Measurements from ENCODE around the gene CUX1.
A peak's percentile ranks its signal among the peaks of the same experiment; 100 is the strongest.
"Not testable (repeated sequence)": the region's sequence is repeated elsewhere in the genome, so short reads cannot be mapped to it uniquely, and the experiment has no call there.

Gene CUX1

DNA sequence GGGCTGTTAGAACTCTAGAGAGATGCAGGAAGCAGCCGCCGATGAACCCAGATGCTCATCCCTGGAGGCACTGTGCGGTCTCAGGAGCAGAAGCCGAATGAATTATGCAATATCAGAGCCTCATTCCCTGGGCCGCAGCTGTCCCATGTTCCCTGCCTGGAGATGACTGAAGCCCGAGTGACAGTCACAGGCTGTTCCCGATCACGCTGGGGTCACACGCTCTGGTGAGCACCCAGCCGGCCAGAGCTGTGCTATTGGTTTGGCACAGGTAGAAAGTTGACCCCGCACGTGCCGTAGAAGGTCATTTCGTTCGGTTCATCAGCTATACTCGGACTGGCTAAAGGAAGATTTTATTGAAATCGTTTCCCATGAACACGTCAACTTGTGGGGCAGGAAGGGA, 328.7 kb downstream of the CUX1 start:
- no peak for DNase-seq (ENCODE audit: low spot score)

DNA sequence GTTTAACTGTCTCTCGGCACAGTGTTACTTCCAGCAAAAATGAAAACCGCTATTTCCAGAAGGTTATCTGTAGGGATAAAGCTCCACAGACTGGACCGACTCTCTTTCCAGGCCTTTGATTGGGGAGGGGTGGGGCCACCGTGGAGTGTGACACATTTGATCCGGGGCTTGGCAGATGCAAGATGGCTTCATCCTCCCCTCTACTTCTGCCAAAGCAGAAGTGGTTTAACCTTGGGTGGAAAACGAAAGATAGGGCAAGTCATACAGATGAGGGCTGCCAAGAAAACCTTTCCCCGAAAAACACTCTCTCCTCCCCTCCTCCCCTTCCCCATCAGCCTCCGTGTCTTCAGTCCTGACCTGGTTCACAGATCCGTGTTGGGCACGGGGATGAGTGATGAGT, 329.6 kb downstream of the CUX1 start:
- DNase-seq (ENCODE audit: low spot score): no peak

- DNase-seq (ENCODE audit: low spot score): no peak
Measured at GRCh38 chr7:102148799-102149198, 331.4 kb downstream of the CUX1 start.

- DNase-seq (ENCODE audit: low spot score): no peak
Measured at GRCh38 chr7:102149416-102149815, 332.0 kb downstream of the CUX1 start.

GRCh38 chr7:102150266-102150665, 332.8 kb downstream of the CUX1 start:
- no peak for DNase-seq (ENCODE audit: low spot score)

GRCh38 chr7:102152672-102153598, 335.5 kb downstream of the CUX1 start:
- DNase-seq (ENCODE audit: low spot score): peak; percentile 48

- no peak for DNase-seq (ENCODE audit: low spot score)
Measured at GRCh38 chr7:102153599-102153946, 336.1 kb downstream of the CUX1 start.

GRCh38 chr7:102154425-102154824, 337.0 kb downstream of the CUX1 start:
- no peak for DNase-seq (ENCODE audit: low spot score)

- DNase-seq (ENCODE audit: low spot score): no peak
Measured at GRCh38 chr7:102155821-102156441, 338.5 kb downstream of the CUX1 start.

DNA sequence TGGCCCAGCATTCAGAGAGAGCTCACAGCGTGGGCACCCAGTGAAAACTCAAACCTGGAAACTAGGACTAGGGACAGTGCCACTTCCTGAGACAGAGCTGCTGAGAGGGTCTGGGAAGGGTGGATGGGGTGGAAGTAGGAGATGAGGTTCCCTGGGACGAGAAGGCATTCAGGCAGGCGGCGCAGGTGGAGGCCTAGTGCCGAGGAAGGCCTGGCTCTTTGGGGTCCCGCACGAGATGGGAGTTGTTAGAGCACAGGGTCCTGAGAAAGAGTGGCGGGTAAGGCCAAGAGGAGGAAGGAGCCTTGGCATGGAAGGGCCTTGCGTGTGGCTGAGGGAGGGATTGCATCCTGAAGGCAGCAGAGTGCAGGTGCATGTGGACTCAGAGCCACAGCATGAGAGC, 339.4 kb downstream of the CUX1 start:
- no peak for DNase-seq (ENCODE audit: low spot score)

DNA sequence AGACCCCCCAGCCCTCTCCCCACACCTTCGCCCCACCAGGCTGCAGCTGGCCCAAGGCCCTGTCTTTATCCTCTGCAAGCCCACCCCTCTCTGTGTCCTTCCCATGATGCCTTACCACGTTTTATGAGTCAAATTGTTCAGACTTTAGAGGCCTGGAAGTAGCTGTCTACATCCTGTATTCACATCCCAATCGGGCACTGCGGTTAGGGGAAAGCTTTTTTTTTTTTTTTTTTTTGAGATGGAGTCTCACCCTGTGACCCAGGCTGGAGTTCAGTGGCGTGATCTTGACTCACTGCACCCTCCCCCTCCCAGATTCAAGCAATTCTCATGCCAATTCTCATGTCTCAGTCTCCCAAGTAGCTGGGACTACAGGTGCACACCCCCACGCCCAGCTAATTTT, 347.7 kb downstream of the CUX1 start:
- DNase-seq (ENCODE audit: low spot score): no peak

- no peak for DNase-seq (ENCODE audit: low spot score)
Measured at GRCh38 chr7:102167254-102167653, 349.8 kb downstream of the CUX1 start.

DNA sequence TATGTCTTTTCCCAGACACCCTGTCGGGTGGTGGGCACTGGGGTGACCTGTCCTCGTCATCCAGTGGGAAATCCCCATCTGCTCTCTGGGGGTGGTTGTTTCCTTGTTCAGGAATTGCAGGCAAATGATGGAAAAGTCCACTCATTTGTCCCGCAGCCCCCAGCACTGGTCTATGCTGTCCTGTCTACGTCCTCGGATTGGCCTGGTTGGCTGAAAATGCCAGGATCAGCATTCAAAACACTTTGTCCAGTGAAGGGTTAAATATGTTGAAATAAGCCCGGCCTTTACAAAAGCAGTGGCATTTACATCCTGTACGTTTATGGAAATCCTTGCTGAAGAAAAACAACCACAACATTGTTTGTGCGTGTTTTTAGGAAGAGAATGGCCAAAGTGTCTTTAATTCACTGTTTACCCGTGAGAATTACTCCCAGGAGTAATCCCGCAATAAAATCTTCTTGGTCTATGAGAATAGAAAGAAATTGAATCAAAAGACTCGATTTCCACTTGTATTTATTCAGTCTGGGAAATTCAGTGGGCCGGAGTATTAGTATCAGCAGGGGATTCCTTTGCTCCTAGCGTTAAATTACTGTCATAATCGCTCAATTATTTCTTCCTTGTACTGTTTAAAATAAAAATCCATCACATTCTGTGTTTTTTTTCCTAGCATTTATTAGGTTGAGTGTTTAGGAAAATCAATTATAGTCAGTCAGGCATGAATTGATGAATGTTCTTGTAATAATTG, 352.4 kb downstream of the CUX1 start:
- peak; percentile 68 for DNase-seq (ENCODE audit: low spot score)

GRCh38 chr7:102170393-102170970, 353.1 kb downstream of the CUX1 start:
- peak; percentile 54 for DNase-seq (ENCODE audit: low spot score)

- DNase-seq (ENCODE audit: low spot score): no peak
Measured at GRCh38 chr7:102173669-102174068, 356.2 kb downstream of the CUX1 start.

DNA sequence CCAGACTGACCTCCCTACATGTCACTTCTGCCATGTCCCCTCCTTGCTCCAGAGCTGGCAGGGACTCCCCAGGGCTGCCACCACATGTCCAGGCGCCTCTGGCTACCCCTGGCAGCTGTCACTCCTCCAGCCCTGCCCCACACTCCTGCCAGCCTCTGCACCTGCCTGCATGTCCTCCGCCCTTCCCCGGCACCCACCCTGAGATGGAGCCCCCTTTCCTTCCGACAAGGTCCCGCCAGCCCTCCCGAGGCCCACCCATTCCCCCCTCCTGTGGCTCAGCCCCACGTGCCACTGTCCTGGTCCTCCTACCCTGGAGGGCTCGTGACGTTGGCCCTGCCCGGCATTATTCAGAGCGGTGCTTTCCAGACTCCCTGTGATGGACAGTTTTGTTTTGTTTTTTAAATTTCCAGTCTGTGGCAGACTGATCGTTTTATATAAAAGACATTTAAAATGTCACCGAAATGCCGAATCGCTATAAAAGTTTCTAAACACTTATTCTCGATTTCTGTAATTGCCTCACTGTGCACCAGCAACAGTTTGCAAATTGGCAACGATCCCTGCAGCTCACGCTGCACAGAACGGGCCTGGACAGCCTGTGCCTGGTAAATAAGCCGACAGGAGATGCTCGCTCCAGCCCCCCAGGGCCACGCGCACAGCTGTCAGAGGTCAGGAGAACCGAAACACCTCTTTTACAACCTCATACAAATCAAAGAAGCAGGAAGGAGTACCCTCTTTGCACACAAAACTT, 358.2 kb downstream of the CUX1 start:
- no peak for DNase-seq (ENCODE audit: low spot score)

DNA sequence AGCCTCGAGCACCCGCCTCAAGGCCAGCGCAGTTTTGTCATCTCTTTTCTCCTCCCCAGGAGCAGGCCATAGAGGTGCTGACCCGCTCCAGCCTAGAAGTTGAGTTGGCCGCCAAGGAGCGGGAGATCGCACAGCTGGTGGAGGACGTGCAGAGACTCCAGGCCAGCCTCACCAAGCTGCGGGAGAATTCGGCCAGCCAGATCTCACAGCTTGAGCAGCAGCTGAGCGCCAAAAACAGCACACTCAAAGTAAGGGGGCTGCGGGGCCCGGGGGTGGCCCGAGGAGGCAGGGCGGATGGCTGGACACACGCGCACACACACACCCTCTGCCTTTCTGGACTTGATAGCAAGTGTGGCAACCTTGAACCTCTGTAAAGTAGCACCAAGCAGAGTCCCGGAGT, 361.0 kb downstream of the CUX1 start:
- DNase-seq (ENCODE audit: low spot score): no peak

- no peak for DNase-seq (ENCODE audit: low spot score)
Measured at GRCh38 chr7:102180727-102181126, 363.3 kb downstream of the CUX1 start.

- no peak for DNase-seq (ENCODE audit: low spot score)
Measured at GRCh38 chr7:102181517-102181916, 364.1 kb downstream of the CUX1 start.

- no peak for DNase-seq (ENCODE audit: low spot score)
Measured at GRCh38 chr7:102182016-102182415, 364.6 kb downstream of the CUX1 start.

DNA sequence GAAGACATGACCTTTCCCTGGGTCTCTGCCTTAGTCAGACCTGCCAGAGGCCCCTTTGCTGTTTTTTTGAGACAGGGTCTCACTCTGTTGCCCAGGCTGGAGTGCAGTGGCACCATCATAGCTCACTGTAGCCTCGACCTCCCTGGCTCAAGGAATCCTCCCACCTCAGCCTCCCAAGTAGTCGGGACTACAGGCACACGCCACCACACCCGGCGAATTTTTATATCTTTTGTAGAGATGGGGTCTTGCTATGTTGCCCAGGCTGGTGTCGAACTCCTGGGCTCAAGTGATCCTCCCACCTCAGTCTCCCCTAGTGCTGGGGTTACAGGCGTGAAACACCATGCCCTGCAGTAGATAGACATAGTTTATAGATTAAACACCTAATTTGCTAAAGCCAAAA, 366.4 kb downstream of the CUX1 start:
- not testable (repeated sequence) for DNase-seq (ENCODE audit: low spot score)

- DNase-seq (ENCODE audit: low spot score): no peak
Measured at GRCh38 chr7:102184303-102184702, 366.9 kb downstream of the CUX1 start.
